HFFc6 (cell line): ENCODE data around the gene FRMD7. TPM values are rescaled to one million over a fixed set of nuclear protein-coding genes. Genes with fewer than 3 reads are reported as not detected.

Experiments
- DNase-seq: peaks from one replicate; pipeline ENCODE4 v3.0.0-alpha.2; 2018
- H3K27ac Mint-ChIP-seq: 2 replicates; pipeline ENCODE4 v1.8.0; 2020; ENCODE audit warnings: mild to moderate bottlenecking, mixed read lengths
- H3K27me3 Mint-ChIP-seq: 2 replicates; pipeline ENCODE4 v1.8.0; 2021; ENCODE audit warnings: mild to moderate bottlenecking, moderate library complexity, mixed read lengths; ENCODE audit not compliant: insufficient read depth
- H3K36me3 Mint-ChIP-seq: 2 replicates; pipeline ENCODE4 v1.8.0; 2021; ENCODE audit warnings: low read depth, mixed read lengths
- H3K4me1 Mint-ChIP-seq: 2 replicates; pipeline ENCODE4 v1.8.0; 2020; ENCODE audit warnings: low read depth, mixed read lengths
- H3K4me3 Mint-ChIP-seq: 2 replicates; pipeline ENCODE4 v1.8.0; 2020; ENCODE audit warnings: mild to moderate bottlenecking, moderate library complexity, mixed read lengths
- H3K9me3 Mint-ChIP-seq: 2 replicates; pipeline ENCODE4 v1.8.0; 2020; ENCODE audit warnings: mild to moderate bottlenecking, mixed read lengths
- total RNA-seq, 6 experiments: library from RNA; stranded (reverse); fragmentation: NEBNext Ultra II Directional; extraction: Animal tissue kit (Norgen Biotek cat#: 25700); gene quantifications; 2 replicates in 1 of 6; 3 replicates in 5 of 6; pipeline ENCODE4 v1.2.3, GENCODE V29; 2021
- TF ChIP-seq, protein P1 (sequence below): fragments of 200-600 bp; sonication (generic); IDR thresholded peaks from 2 replicates; pipeline ENCODE4 v1.5.0; 2021; ENCODE audit warnings: antibody characterized with exemption, mild to moderate bottlenecking

The FRMD7 gene
- total RNA-seq, 6 experiments from 2014 or later = not detected

DNA sequence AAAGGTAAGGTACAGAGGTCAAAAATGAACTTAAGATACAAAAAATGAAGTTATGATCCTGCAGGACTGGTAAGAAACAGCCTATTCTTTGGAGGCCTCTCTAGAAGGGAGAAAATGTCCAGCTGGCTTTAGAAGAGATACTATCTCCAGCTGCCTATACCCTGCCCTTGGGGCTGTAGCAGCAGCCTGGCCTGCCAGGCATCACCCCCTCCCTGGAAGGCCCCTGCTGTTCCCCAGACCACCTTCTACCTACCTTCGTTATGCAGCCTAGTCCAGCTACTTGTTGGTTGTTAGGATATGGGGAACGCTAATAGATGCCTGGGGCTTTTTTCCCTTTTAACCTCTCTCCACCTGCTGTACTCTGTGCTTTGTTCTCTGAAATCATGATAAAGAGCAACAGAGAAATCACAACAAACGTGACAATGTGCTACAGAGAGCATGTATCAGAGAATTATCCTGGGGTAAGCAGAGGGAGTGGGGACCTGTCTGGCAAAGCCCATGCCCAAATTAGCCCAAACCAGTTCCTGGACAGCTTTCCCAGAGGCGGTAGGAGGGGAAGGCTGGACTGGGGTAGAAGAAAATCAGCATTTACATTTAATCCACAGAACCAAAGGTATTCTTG lies 34.5 kb downstream of the FRMD7 start:
- H3K36me3 Mint-ChIP-seq = no peaks in the 10 kb centered on the region
- no peak for DNase-seq
- H3K9me3 Mint-ChIP-seq = no peaks in the 10 kb centered on the region
- H3K27ac Mint-ChIP-seq = no peak overlapping the region
- H3K4me1 Mint-ChIP-seq = no peaks in the 10 kb centered on the region
- TF ChIP-seq, protein P1, sequence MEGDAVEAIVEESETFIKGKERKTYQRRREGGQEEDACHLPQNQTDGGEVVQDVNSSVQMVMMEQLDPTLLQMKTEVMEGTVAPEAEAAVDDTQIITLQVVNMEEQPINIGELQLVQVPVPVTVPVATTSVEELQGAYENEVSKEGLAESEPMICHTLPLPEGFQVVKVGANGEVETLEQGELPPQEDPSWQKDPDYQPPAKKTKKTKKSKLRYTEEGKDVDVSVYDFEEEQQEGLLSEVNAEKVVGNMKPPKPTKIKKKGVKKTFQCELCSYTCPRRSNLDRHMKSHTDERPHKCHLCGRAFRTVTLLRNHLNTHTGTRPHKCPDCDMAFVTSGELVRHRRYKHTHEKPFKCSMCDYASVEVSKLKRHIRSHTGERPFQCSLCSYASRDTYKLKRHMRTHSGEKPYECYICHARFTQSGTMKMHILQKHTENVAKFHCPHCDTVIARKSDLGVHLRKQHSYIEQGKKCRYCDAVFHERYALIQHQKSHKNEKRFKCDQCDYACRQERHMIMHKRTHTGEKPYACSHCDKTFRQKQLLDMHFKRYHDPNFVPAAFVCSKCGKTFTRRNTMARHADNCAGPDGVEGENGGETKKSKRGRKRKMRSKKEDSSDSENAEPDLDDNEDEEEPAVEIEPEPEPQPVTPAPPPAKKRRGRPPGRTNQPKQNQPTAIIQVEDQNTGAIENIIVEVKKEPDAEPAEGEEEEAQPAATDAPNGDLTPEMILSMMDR = no peak
- no peak overlapping the region for H3K4me3 Mint-ChIP-seq
- H3K27me3 Mint-ChIP-seq = peaks cover 3% of the 10 kb centered on the region

DNA sequence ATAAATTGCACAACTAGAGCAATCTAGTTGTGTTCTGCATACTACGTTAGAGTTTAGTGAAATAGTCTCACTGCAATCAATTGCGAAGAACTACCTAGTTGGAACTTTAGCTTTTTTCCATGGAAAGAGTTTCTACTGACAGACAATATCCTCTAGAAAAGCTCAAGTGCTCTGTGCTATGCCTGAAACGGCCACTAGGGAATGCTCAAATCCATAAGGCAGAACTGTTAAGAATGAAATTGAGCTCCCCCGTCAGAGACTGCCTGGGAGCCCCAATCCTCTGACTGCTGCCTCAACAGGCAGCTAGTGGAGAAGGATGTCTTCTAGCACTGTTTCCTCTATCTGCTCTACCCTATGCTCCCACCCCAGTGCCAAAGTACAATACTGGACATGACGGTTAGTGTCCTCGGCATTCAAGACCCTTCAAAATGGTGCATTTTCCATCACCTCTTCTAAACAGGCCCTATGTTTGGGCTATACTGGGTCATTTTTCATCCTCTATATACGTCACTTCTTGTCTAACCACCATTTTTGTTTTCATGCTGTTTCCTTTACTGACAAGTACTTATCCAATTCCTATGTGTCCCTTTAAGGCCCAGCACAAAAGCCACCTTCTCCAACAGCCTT lies 35.3 kb downstream of the FRMD7 start:
- Mint-ChIP-seq H3K4me1 (peaks cover 3% of the 10 kb centered on the region; the same call in 1 of the 2 replicates), H3K9me3 (no peaks in the 10 kb centered on the region), H3K27ac (no peak overlapping the region), H3K27me3 (peaks cover 3% of the 10 kb centered on the region; the same call in 1 of the 2 replicates), H3K4me3 (no peak overlapping the region), H3K36me3 (no peaks in the 10 kb centered on the region)
- TF ChIP-seq, protein P1 = peak; percentile 81
- peak; percentile 46 for DNase-seq

DNA sequence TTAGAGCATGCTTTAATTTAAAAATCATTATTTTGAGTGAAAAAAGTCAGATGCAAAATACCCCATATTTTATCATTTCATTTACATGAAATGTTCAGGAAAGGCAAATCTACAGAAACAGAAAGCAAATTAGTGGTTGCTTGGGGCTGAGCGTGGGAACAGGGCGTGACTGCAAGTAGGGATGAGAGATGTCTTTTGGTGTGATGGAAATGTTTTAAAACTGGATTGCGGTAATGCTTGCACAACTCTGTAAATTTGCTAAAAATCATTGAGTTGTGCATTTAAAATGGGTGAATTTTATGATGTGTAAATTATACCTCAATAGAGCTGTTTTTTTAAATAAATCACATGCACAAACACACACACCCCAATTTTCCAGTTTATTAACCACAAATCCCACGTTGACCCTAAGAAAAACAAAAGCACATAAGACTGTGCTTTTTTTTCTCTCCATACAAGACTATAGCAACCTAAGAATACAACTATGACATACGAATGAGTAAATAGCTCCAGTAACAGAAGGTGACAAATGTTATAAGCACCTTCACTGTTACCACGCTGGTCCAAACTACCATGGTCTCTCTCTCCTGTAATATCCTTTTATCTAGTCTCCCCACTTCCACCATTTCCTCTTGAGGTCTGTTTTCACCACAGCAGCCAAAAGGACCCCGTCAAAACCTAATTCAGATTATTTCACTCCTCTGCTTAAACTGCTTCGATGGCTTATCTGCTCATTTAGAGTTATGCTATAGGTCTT lies 37.2 kb downstream of the FRMD7 start:
- Mint-ChIP-seq H3K4me1 (peaks cover 23% of the 10 kb centered on the region; the same call in 1 of the 2 replicates), H3K4me3 (no peak overlapping the region), H3K36me3 (no peaks in the 10 kb centered on the region), H3K27ac (no peak overlapping the region), H3K27me3 (peaks cover 3% of the 10 kb centered on the region; the same call in 1 of the 2 replicates), H3K9me3 (no peaks in the 10 kb centered on the region)
- TF ChIP-seq, protein P1 = no peak
- no peak for DNase-seq

- H3K9me3 Mint-ChIP-seq = no peaks in the 10 kb centered on the region
- peaks cover 1% of the 10 kb centered on the region; the same call in 1 of the 2 replicates for H3K27me3 Mint-ChIP-seq
- no peak overlapping the region for H3K27ac Mint-ChIP-seq
- no peak overlapping the region for H3K4me3 Mint-ChIP-seq
- TF ChIP-seq, protein P1 = no peak
- no peaks in the 10 kb centered on the region for H3K36me3 Mint-ChIP-seq
- DNase-seq = no peak
- H3K4me1 Mint-ChIP-seq = peaks cover 27% of the 10 kb centered on the region; the same call in 1 of the 2 replicates
Observed at GRCh38 chrX:132088864-132089263, 39.0 kb downstream of the FRMD7 start.

DNA sequence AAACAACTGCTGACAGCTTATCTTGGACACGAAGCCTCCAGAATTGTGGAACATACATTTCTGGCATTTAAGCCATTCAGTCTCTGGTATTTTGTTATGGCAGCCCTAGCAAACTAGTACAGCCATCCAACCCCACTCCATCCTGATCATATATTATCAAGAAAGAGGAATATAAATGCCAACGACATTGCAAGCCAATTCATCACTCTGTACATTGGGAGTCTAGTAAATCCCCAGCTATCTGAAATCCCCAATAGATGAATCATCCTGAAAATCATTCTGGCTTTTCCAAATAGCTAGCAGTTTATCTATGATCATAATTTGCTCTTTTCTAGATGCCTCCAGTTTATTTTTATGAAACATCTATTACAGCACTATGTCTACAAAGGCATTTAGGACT lies 41.1 kb downstream of the FRMD7 start:
- Mint-ChIP-seq H3K27ac (no peak overlapping the region; the same call in 1 of the 2 replicates), H3K9me3 (no peaks in the 10 kb centered on the region), H3K4me1 (peaks cover 27% of the 10 kb centered on the region; the same call in 1 of the 2 replicates), H3K27me3 (peaks cover 1% of the 10 kb centered on the region; the same call in 1 of the 2 replicates), H3K36me3 (no peaks in the 10 kb centered on the region), H3K4me3 (no peak overlapping the region; the same call in 1 of the 2 replicates)
- TF ChIP-seq, protein P1 = no peak
- DNase-seq = peak; percentile 1
